ENCODE results near the gene SETDB2. TPM values are rescaled to one million over a fixed set of nuclear protein-coding genes. Genes with fewer than 3 reads are reported as not detected.

The SETDB2 gene
- total and polyA plus RNA-seq, 2 of the 13 experiments (the other 11 are each of a cell fraction or from before 2014, with no cell fraction given): 8.1 to 8.7 TPM

GRCh38 chr13:49411353-49411752 is 32.7 kb upstream of the SETDB2 start:
- POLR2A ChIA-PET: no interaction called here
- BruUV-seq (replicated peaks): no TSS peak
- in situ Hi-C loops (cut with HindIII; ENCODE audit: extremely low pct_ligation_motif_present, low pct_unique_long_range_greater_than_20kb): no loop called here
- Histone ChIP-seq H4K20me1 (ENCODE audit: insufficient read depth, low read length) (no peaks in the 10 kb centered on the region), H3K27ac (ENCODE audit: extremely low read length, insufficient read depth, low read length) (no peak overlapping the region), H3K9ac (ENCODE audit: insufficient read depth, low read depth, low read length) (no peak overlapping the region), H3K79me2 (ENCODE audit: insufficient read depth, low read length) (no peaks in the 10 kb centered on the region), H3K4me1 (ENCODE audit: insufficient read depth, low read length) (no peaks in the 10 kb centered on the region), H3K9me3 (ENCODE audit: low read length) (no peaks in the 10 kb centered on the region), H3K4me2 (ENCODE audit: low read depth, low read length) (no peak overlapping the region), H3K4me3 (replicated peaks in 1 of 3; ENCODE audit: insufficient read depth in 1 of 3, low read depth in 2 of 3, low read length in 3 of 3) (no peak overlapping the region), H3K27me3 (ENCODE audit: control insufficient read depth in 1 of 2, insufficient read depth in 2 of 2, low read length in 2 of 2) (no peaks in the 10 kb centered on the region), H3K36me3 (replicated peaks in 1 of 2; ENCODE audit: control insufficient read depth in 1 of 2, insufficient read depth in 2 of 2, low read length in 2 of 2) (no peaks in the 10 kb centered on the region), H2AFZ (ENCODE audit: low read length) (no peak overlapping the region)
- ATAC-seq (no peak), FAIRE-seq (no peak), DNase-seq (ENCODE audit: low spot score) (no peak)
- no peak for TF ChIP-seq ATF7-NPFF (CRISPR knock-in tag; IDR thresholded peaks at IDR 0.05; ENCODE audit: low read depth)
- TF ChIP-seq IKZF1 (IDR thresholded peaks at IDR 0.05): no peak
- no peak for TF ChIP-seq ZBTB25 (CRISPR knock-in tag; IDR thresholded peaks at IDR 0.05)
- no peak for TF ChIP-seq ZNF383 (CRISPR knock-in tag; IDR thresholded peaks at IDR 0.05; ENCODE audit: borderline replicate concordance)
- no peak for TF ChIP-seq KLF13 (CRISPR knock-in tag; IDR thresholded peaks at IDR 0.05)
- no peak for TF ChIP-seq RBAK (CRISPR knock-in tag; IDR thresholded peaks at IDR 0.05)
- TF ChIP-seq ZNF20 (CRISPR knock-in tag; IDR thresholded peaks at IDR 0.05): no peak
- no peak for TF ChIP-seq ZNF513 (CRISPR knock-in tag; conservative IDR thresholded peaks at IDR 0.05)
- no peak for TF ChIP-seq HOMEZ (CRISPR knock-in tag; IDR thresholded peaks at IDR 0.05; ENCODE audit: low read depth)
- TF ChIP-seq DNMT1 (CRISPR knock-in tag; IDR thresholded peaks at IDR 0.05): no peak
- TF ChIP-seq HNRNPH1 (optimal IDR thresholded peaks at IDR 0.05; ENCODE audit: low read depth, low read length): no peak
- TF ChIP-seq, protein P1, sequence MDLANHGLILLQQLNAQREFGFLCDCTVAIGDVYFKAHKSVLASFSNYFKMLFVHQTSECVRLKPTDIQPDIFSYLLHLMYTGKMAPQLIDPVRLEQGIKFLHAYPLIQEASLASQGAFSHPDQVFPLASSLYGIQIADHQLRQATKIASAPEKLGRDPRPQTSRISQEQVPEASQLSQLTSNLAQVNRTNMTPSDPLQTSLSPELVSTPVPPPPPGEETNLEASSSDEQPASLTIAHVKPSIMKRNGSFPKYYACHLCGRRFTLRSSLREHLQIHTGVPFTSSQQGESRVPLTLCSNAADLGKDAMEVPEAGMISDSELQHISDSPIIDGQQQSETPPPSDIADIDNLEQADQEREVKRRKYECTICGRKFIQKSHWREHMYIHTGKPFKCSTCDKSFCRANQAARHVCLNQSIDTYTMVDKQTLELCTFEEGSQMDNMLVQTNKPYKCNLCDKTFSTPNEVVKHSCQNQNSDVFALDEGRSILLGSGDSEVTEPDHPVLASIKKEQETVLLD (CRISPR knock-in tag; IDR thresholded peaks at IDR 0.05; ENCODE audit: low read depth): no peak
- TF ChIP-seq MEF2D (CRISPR knock-in tag; IDR thresholded peaks at IDR 0.05): no peak
- no peak for TF ChIP-seq ARHGAP35 (CRISPR knock-in tag; IDR thresholded peaks at IDR 0.05; ENCODE audit: borderline replicate concordance)
- intact Hi-C loops (cut with micrococcal nuclease; ENCODE audit: unreplicated experiment): no loop called here
- CTCF ChIA-PET (ENCODE audit: low intra/inter-chr PET ratio, low total read pairs): no interaction called here
- WGBS (ENCODE audit: low lambda C conversion rate): 85% methylated on average over 5 of the region's 5 CpGs
